IMR-90 (cell line): Measurements from ENCODE around the gene NARS2.

Experiments used
- BHLHE40 ChIP-seq: fragments of 150-350 bp; IDR thresholded peaks from 2 replicates; pipeline ENCODE4 v1.6.1; 2016; ENCODE audit warnings: mild to moderate bottlenecking, low read depth, low read length
- CEBPB ChIP-seq: IDR thresholded peaks from 2 replicates; pipeline ENCODE4 v1.6.1; 2012; ENCODE audit warnings: low read depth, low read length, improper control_type of control experiment
- MAFK ChIP-seq: IDR thresholded peaks from 2 replicates; pipeline ENCODE4 v1.6.1; 2012; ENCODE audit warnings: low read depth, low read length, improper control_type of control experiment
- MAZ ChIP-seq: IDR thresholded peaks from 2 replicates; pipeline ENCODE4 v1.6.1; 2012; ENCODE audit warnings: low read depth, mild to moderate bottlenecking, low read length, improper control_type of control experiment, moderate library complexity, borderline replicate concordance
- MXI1 ChIP-seq: IDR thresholded peaks from 2 replicates; pipeline ENCODE4 v1.6.1; 2012; ENCODE audit warnings: low read depth, mild to moderate bottlenecking, low read length, moderate library complexity, borderline replicate concordance
- POLR2A ChIP-seq: IDR thresholded peaks from 2 replicates; pipeline ENCODE4 v1.6.1; 2012; ENCODE audit warnings: mild to moderate bottlenecking, low read depth, low read length
- RAD21 ChIP-seq: IDR thresholded peaks from 2 replicates; pipeline ENCODE4 v1.6.1; 2012; ENCODE audit warnings: low read length, improper control_type of control experiment
- RCOR1 ChIP-seq: IDR thresholded peaks from 2 replicates; pipeline ENCODE4 v1.6.1; 2012; ENCODE audit warnings: mild to moderate bottlenecking, low read length, improper control_type of control experiment; ENCODE audit not compliant: insufficient replicate concordance
- SMC3 ChIP-seq: fragments of 150-350 bp; IDR thresholded peaks from 2 replicates; pipeline ENCODE4 v1.6.1; 2016; ENCODE audit warnings: low read depth, mild to moderate bottlenecking, antibody characterized with exemption, low read length, moderate library complexity
- TF ChIP-seq, protein P1 (sequence below): conservative IDR thresholded peaks from 2 replicates; pipeline ENCODE4 v1.5.1; 2012; ENCODE audit warnings: mild to moderate bottlenecking, low read depth, low read length, improper control_type of control experiment
- TF ChIP-seq, protein P2 (sequence below): fragments of 150-350 bp; IDR thresholded peaks from 2 replicates; pipeline ENCODE4 v1.6.1; 2016; ENCODE audit warnings: low read depth, mild to moderate bottlenecking, low read length, moderate library complexity, borderline replicate concordance
- TF ChIP-seq, protein P3 (sequence below): fragments of 150-350 bp; IDR thresholded peaks from 2 replicates; pipeline ENCODE4 v1.6.1; 2017; ENCODE audit warnings: mild to moderate bottlenecking, antibody characterized with exemption, low read length, low read depth

DNA sequence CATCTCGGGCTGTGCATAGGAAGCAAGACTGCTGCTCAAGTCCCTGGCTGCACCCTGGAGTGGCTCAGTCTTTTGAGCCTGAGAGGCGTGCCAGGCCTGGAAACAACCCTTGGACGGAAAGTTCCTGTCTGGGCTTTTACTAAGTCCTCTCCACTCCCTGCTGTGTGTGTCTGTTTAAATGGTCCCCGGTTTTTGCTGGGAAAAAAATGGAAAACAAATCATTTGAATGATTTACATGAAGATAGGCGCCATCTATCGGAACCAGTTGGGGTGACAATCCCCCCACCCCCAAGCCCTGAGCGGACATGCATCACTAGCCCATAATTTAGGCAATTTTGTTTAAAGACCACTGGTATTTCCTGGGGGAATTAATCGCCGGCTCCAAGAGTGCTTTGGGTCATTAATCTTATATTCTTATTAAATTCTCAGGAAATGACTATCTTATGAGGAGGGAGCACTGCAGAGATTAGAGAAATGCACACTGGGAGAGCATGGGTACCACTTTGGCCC, 154.4 kb downstream of the NARS2 start:
- TF ChIP-seq, protein P1, sequence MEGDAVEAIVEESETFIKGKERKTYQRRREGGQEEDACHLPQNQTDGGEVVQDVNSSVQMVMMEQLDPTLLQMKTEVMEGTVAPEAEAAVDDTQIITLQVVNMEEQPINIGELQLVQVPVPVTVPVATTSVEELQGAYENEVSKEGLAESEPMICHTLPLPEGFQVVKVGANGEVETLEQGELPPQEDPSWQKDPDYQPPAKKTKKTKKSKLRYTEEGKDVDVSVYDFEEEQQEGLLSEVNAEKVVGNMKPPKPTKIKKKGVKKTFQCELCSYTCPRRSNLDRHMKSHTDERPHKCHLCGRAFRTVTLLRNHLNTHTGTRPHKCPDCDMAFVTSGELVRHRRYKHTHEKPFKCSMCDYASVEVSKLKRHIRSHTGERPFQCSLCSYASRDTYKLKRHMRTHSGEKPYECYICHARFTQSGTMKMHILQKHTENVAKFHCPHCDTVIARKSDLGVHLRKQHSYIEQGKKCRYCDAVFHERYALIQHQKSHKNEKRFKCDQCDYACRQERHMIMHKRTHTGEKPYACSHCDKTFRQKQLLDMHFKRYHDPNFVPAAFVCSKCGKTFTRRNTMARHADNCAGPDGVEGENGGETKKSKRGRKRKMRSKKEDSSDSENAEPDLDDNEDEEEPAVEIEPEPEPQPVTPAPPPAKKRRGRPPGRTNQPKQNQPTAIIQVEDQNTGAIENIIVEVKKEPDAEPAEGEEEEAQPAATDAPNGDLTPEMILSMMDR: peak; percentile 79
- TF ChIP-seq MXI1 (no peak), POLR2A (no peak), SMC3 (peak; percentile 33; the same call in 1 of the 2 replicates), CEBPB (no peak), BHLHE40 (no peak), MAFK (no peak), RCOR1 (no peak), MAZ (peak; percentile 18; the same call in 1 of the 2 replicates), RAD21 (peak; percentile 42)
- TF ChIP-seq, protein P2, sequence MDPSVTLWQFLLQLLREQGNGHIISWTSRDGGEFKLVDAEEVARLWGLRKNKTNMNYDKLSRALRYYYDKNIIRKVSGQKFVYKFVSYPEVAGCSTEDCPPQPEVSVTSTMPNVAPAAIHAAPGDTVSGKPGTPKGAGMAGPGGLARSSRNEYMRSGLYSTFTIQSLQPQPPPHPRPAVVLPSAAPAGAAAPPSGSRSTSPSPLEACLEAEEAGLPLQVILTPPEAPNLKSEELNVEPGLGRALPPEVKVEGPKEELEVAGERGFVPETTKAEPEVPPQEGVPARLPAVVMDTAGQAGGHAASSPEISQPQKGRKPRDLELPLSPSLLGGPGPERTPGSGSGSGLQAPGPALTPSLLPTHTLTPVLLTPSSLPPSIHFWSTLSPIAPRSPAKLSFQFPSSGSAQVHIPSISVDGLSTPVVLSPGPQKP: no peak
- TF ChIP-seq, protein P3, sequence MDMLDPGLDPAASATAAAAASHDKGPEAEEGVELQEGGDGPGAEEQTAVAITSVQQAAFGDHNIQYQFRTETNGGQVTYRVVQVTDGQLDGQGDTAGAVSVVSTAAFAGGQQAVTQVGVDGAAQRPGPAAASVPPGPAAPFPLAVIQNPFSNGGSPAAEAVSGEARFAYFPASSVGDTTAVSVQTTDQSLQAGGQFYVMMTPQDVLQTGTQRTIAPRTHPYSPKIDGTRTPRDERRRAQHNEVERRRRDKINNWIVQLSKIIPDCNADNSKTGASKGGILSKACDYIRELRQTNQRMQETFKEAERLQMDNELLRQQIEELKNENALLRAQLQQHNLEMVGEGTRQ: no peak
